ENCODE data around the gene C2orf72.

DNA sequence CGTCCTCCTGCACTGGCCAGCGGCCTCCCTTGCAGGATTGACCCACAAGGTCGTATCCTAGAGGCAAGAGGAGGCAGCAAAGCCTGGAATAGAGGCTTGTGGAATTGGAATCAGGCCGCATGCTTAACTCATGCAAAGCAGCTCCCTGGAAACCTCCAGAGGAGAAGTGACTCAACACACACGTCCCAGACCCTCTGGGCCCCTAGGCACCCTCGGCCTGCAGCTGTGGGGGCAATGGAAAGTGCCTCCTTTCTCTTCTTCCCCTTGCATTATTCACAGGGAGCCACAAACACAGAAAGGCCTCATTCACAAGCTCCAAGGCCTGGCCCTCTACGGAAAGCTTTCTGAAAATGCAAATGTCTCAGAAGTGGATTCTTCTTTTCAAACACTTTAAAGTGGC lies 21.8 kb upstream of the C2orf72 start:
- TF ChIP-seq, protein P1, sequence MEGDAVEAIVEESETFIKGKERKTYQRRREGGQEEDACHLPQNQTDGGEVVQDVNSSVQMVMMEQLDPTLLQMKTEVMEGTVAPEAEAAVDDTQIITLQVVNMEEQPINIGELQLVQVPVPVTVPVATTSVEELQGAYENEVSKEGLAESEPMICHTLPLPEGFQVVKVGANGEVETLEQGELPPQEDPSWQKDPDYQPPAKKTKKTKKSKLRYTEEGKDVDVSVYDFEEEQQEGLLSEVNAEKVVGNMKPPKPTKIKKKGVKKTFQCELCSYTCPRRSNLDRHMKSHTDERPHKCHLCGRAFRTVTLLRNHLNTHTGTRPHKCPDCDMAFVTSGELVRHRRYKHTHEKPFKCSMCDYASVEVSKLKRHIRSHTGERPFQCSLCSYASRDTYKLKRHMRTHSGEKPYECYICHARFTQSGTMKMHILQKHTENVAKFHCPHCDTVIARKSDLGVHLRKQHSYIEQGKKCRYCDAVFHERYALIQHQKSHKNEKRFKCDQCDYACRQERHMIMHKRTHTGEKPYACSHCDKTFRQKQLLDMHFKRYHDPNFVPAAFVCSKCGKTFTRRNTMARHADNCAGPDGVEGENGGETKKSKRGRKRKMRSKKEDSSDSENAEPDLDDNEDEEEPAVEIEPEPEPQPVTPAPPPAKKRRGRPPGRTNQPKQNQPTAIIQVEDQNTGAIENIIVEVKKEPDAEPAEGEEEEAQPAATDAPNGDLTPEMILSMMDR (IDR thresholded peaks at IDR 0.05; ENCODE audit: low read depth, low read length, poor library complexity, severe bottlenecking) = no peak
- TF ChIP-seq EZH2phosphoT487 (IDR thresholded peaks at IDR 0.05; ENCODE audit: borderline replicate concordance, low read length) = no peak
